AG09309 (cell line): ENCODE results near the gene AHNAK.

Source experiments
- DNase-seq: peaks from one replicate; pipeline ENCODE4 v3.0.0-alpha.2; 2010; ENCODE audit warnings: low read depth
- H3K4me3 ChIP-seq: 2 replicates; pipeline ENCODE4 v1.5.1; 2011; ENCODE audit warnings: mild to moderate bottlenecking, low read depth, low read length, moderate library complexity; ENCODE audit not compliant: control insufficient read depth
- CTCF ChIP-seq: IDR thresholded peaks from 2 replicates; pipeline ENCODE4 v1.5.1; 2011; ENCODE audit warnings: mild to moderate bottlenecking, low read depth, low read length, inconsistent platforms; ENCODE audit not compliant: insufficient read depth, control insufficient read depth; ENCODE audit errors: missing control alignments

AHNAK gene

GRCh38 chr11:62418136-62418535 is 128.5 kb downstream of the AHNAK start:
- no peak for DNase-seq
- TF ChIP-seq CTCF = no peak
- H3K4me3 ChIP-seq = no peak overlapping the region

GRCh38 chr11:62416596-62416995 is 130.0 kb downstream of the AHNAK start:
- H3K4me3 ChIP-seq = no peak overlapping the region
- TF ChIP-seq CTCF = no peak
- no peak for DNase-seq

- TF ChIP-seq CTCF = no peak
- no peak overlapping the region for H3K4me3 ChIP-seq
- DNase-seq = no peak
Measured at GRCh38 chr11:62413060-62413696, 133.4 kb downstream of the AHNAK start.

- no peak overlapping the region for H3K4me3 ChIP-seq
- no peak for TF ChIP-seq CTCF
- DNase-seq = no peak
Measured at GRCh38 chr11:62411524-62411923, 135.1 kb downstream of the AHNAK start.

- H3K4me3 ChIP-seq = no peak overlapping the region
- DNase-seq = no peak
- TF ChIP-seq CTCF = no peak
Measured at GRCh38 chr11:62410972-62411371, 135.6 kb downstream of the AHNAK start.

- DNase-seq = no peak
- TF ChIP-seq CTCF = no peak
- H3K4me3 ChIP-seq = no peak overlapping the region
Measured at GRCh38 chr11:62409831-62410230, 136.8 kb downstream of the AHNAK start.

GRCh38 chr11:62406034-62406433 is 140.6 kb downstream of the AHNAK start:
- TF ChIP-seq CTCF = no peak
- H3K4me3 ChIP-seq = no peak overlapping the region
- DNase-seq = no peak
